Suprapubic skin (tissue), 4 donors: ENCODE measurements around the gene CTNND1. TPM values are rescaled to one million over a fixed set of nuclear protein-coding genes. Genes with fewer than 3 reads are reported as not detected.

Experiments used
- DNase-seq, 2 donors: peaks; one replicate each; pipeline ENCODE4 v3.0.0-alpha.2; 2019; ENCODE audit warnings: low spot score in 2 of 2
- H3K27ac ChIP-seq: fragments of 200-600 bp; sonication (generic); one replicate; pipeline ENCODE4 v1.5.1; 2019
- H3K27me3 ChIP-seq: fragments of 200-600 bp; sonication (generic); one replicate; pipeline ENCODE4 v1.5.1; 2019
- H3K36me3 ChIP-seq: fragments of 200-600 bp; sonication (generic); one replicate; pipeline ENCODE4 v1.5.1; 2019
- H3K4me1 ChIP-seq: fragments of 200-600 bp; sonication (generic); one replicate; pipeline ENCODE4 v1.5.1; 2019
- H3K4me3 ChIP-seq: fragments of 200-600 bp; sonication (generic); one replicate; pipeline ENCODE4 v1.5.1; 2019; ENCODE audit warnings: mild to moderate bottlenecking
- H3K9me3 ChIP-seq: fragments of 200-600 bp; sonication (generic); one replicate; pipeline ENCODE4 v1.5.1; 2019
- EP300 ChIP-seq: sonication (generic); formaldehyde crosslinking; IDR thresholded peaks from one replicate; pipeline ENCODE4 v1.6.1; 2017; ENCODE audit warnings: antibody characterized with exemption
- POLR2A ChIP-seq, 2 donors: fragments of 450-650 bp; IDR thresholded peaks; one replicate each; pipeline ENCODE4 v1.6.1; 2017; ENCODE audit warnings: antibody characterized with exemption in 2 of 2, mild to moderate bottlenecking in 2 of 2, moderate library complexity in 2 of 2
- POLR2AphosphoS5 ChIP-seq, 3 donors: sonication (generic); formaldehyde crosslinking; IDR thresholded peaks; one replicate each; pipeline ENCODE4 v1.6.1; 2017; ENCODE audit warnings: antibody characterized with exemption in 3 of 3
- WGBS: methylation state at CpG from one replicate; pipeline ENCODE4 v1.1.5; 2018; 5-methylcytosine and 5-hydroxymethylcytosine counted together
- total RNA-seq, 4 donors: library from RNA; depleted of rRNA; stranded (reverse); fragments of >200 nt; gene quantifications; one replicate each; pipeline ENCODE4 v1.1.0, GENCODE V29; 2016
- TF ChIP-seq, protein P1 (sequence below), 2 donors: fragments of 200-600 bp in 1 of 2; fragments of 450-650 bp in 1 of 2; sonication (generic) in 1 of 2; IDR thresholded peaks; one replicate each; pipeline ENCODE4 v1.5.1; 2016 to 2019; ENCODE audit warnings: antibody characterized with exemption in 2 of 2, mild to moderate bottlenecking in 1 of 2, moderate library complexity in 1 of 2

Gene CTNND1
- total RNA-seq, 4 donors from 2014 or later: 216 to 336 (median 223) TPM

DNA sequence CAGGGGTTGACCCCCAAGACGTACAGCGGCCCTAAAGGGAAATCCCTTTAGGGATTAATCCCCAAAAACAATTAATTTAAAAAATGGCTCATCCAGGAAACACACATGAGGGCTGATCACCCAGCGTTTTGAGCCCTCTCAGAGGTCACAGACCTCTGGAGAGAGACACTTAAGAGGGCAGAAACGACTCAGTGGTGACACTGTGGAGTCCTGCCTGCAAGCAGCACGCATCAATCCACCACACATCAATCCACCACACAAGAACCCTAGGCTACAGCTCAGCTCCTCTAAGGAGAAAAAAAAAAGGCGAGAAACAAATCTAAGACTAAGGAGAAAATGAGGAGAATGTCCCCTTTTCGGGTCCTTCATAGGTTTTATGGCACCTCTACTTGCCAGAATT, 32.8 kb upstream of the CTNND1 start:
- H3K36me3 ChIP-seq: no peaks in the 10 kb centered on the region
- no peaks in the 10 kb centered on the region for H3K9me3 ChIP-seq
- H3K27me3 ChIP-seq: no peaks in the 10 kb centered on the region
- no peak overlapping the region for H3K27ac ChIP-seq
- no peaks in the 10 kb centered on the region for H3K4me1 ChIP-seq
- no peak for DNase-seq
- 67% methylated on average over 7 of the region's 7 CpGs for WGBS
- H3K4me3 ChIP-seq: no peak overlapping the region
- TF ChIP-seq EP300 (no peak), POLR2A (IDR thresholded peaks at IDR 0.05) (no peak), POLR2AphosphoS5 (IDR thresholded peaks at IDR 0.05) (no peak)
- TF ChIP-seq, protein P1, sequence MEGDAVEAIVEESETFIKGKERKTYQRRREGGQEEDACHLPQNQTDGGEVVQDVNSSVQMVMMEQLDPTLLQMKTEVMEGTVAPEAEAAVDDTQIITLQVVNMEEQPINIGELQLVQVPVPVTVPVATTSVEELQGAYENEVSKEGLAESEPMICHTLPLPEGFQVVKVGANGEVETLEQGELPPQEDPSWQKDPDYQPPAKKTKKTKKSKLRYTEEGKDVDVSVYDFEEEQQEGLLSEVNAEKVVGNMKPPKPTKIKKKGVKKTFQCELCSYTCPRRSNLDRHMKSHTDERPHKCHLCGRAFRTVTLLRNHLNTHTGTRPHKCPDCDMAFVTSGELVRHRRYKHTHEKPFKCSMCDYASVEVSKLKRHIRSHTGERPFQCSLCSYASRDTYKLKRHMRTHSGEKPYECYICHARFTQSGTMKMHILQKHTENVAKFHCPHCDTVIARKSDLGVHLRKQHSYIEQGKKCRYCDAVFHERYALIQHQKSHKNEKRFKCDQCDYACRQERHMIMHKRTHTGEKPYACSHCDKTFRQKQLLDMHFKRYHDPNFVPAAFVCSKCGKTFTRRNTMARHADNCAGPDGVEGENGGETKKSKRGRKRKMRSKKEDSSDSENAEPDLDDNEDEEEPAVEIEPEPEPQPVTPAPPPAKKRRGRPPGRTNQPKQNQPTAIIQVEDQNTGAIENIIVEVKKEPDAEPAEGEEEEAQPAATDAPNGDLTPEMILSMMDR (IDR thresholded peaks at IDR 0.05): no peak

DNA sequence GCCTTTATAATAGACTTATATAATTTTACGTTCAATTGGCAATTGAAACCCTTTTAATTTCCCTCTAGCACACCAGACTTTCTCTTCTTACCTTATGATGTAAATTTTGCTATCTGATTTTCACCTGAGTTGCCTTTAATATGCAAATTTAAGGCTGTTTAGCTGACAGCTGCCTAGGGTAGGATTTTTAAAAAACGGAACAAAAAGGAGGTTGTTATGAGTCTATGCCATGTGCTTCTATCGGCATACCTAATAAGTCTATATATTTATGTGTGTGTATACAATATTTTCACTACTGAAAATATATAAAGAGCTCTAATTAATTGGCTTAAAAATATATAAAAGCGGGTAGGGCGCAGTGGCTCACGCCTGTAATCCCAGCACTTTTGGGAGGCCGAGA, 32.1 kb upstream of the CTNND1 start:
- no peak for TF ChIP-seq POLR2AphosphoS5 (IDR thresholded peaks at IDR 0.05)
- TF ChIP-seq EP300: no peak
- TF ChIP-seq POLR2A (IDR thresholded peaks at IDR 0.05): no peak
- TF ChIP-seq, protein P1 (IDR thresholded peaks at IDR 0.05): no peak
- H3K27me3 ChIP-seq: no peaks in the 10 kb centered on the region
- peaks cover 1% of the 10 kb centered on the region for H3K36me3 ChIP-seq
- no peak for DNase-seq
- H3K4me1 ChIP-seq: no peaks in the 10 kb centered on the region
- WGBS: 75% methylated on average over 7 of the region's 7 CpGs
- no peak overlapping the region for H3K27ac ChIP-seq
- H3K9me3 ChIP-seq: no peaks in the 10 kb centered on the region
- no peak overlapping the region for H3K4me3 ChIP-seq

DNA sequence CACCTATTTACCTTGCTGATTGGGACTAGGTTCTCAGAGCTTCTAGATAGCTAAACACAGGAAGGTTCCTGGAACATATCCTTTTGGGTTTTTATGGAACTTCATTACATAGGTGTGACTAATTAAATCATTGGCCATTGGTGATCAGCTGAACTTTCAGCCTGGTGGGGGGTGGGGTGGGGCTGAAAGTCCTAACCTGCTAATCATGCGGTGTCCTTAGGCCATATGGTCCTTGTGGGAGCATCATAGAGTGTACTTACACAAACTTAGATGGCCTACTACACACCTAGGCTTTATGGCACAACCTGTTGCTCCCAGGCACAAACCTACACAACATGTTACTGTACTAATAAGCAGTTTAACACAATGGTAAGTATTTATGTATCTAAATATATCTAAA, 28.9 kb upstream of the CTNND1 start:
- H3K4me3 ChIP-seq: no peak overlapping the region
- no peak for TF ChIP-seq POLR2A (IDR thresholded peaks at IDR 0.05)
- TF ChIP-seq, protein P1 (IDR thresholded peaks at IDR 0.05): no peak
- TF ChIP-seq EP300: no peak
- TF ChIP-seq POLR2AphosphoS5 (IDR thresholded peaks at IDR 0.05): no peak
- 100% methylated on average over 1 of the region's 1 CpG for WGBS
- no peaks in the 10 kb centered on the region for H3K4me1 ChIP-seq
- no peaks in the 10 kb centered on the region for H3K27me3 ChIP-seq
- DNase-seq: no peak
- no peaks in the 10 kb centered on the region for H3K9me3 ChIP-seq
- H3K27ac ChIP-seq: no peak overlapping the region
- peaks cover 12% of the 10 kb centered on the region for H3K36me3 ChIP-seq

DNA sequence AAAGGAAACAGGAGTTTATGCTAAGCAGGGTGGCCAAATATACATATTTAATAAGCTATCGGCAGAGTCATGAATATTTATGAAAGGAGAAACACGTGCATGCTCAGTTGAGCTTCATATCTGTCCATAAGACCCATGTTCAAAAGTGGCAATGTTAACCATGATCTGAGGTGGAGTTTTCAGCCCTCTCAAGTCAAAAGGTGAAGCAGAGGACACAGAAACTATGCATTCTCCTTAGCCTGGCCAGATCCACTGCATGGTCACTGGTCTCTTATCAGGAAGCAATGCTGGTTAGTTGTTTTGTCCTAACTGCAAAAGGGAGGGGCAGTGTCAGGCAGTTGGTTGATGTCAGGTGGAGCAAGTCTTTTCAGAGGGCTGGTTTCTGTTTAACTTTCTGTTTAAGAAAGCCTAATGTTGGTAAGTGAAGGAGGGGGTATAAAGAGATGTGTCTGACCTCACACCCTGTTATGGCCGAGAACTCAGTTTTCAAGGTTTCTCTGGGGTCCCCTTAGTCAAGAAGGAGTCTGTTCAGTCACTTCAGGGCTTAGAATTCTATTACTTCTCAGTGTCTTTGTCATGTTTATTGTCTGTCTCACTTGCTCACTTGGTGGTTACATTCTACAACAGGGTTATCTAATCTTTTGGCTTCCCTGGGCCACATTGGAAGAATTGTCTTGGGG, 25.8 kb upstream of the CTNND1 start:
- Histone ChIP-seq H3K4me1 (peaks cover 4% of the 10 kb centered on the region), H3K9me3 (no peaks in the 10 kb centered on the region), H3K4me3 (no peak overlapping the region), H3K27me3 (no peaks in the 10 kb centered on the region), H3K36me3 (peaks cover 30% of the 10 kb centered on the region), H3K27ac (no peak overlapping the region)
- TF ChIP-seq POLR2A (IDR thresholded peaks at IDR 0.05): no peak
- no peak for TF ChIP-seq POLR2AphosphoS5 (IDR thresholded peaks at IDR 0.05)
- TF ChIP-seq EP300: no peak
- TF ChIP-seq, protein P1 (IDR thresholded peaks at IDR 0.05): no peak
- 84% methylated on average over 3 of the region's 3 CpGs for WGBS
- DNase-seq: no peak

DNA sequence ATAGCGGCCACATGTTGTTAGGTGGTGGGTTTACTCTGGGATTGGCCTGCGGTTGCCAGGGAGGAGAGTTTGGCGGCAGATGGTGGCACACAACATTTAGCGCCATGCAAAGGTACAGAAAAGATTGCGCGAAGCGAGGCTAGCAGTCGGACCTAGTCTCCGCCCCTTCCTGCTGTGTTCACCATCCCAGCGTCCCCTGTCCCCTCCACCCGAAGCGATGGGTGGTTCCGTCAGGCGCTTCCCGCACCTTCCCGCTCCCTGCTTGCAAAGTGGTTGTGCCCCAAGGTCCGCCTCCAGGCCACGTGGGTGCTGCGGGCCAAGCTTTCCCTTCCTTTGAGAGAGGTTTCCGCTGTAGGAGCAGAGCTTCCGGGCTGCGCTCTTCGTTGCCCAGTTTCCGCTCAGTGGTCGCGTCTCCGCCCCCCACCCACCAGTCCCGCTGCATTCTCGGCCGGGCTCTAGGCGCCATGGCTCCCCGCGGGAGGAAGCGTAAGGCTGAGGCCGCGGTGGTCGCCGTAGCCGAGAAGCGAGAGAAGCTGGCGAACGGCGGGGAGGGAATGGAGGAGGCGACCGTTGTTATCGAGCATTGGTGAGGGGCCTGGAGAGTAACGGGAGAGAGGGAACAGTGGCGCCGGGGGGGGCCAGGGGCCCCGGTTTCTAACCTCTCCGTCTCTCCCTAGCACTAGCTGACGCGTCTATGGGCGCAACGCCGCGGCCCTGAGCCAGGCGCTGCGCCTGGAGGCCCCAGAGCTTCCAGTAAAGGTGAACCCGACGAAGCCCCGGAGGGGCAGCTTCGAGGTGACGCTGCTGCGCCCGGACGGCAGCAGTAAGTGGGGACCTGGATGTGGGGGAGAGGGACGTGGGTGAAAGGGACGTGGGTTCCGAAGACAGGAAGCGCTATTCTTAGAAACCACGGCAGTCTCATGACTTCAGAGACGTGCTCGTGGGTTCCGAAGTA, 20.2 kb upstream of the CTNND1 start, which contains the start of gene SELENOH:
Gene SELENOH (plus strand): TSS at position 360 of the 955 bp plus-strand sequence. CDS start 105 bp downstream, at position 465.
- no peaks in the 10 kb centered on the region for H3K9me3 ChIP-seq
- no peaks in the 10 kb centered on the region for H3K27me3 ChIP-seq
- H3K4me1 ChIP-seq: peaks cover 21% of the 10 kb centered on the region
- H3K27ac ChIP-seq: peak within 1 kb of the TSS; percentile 95
- WGBS: under 1% methylated on average over 69 of the region's 75 CpGs
- DNase-seq: peak; percentile 98
- peaks cover 50% of the 10 kb centered on the region for H3K36me3 ChIP-seq
- peak within 1 kb of the TSS; percentile 81 for H3K4me3 ChIP-seq
- TF ChIP-seq POLR2A (IDR thresholded peaks at IDR 0.05) (peak; percentile 11 to 84), POLR2AphosphoS5 (IDR thresholded peaks at IDR 0.05) (peak in 2 of 3 donors; percentile 88 to 94), EP300 (no peak)
- TF ChIP-seq, protein P1 (IDR thresholded peaks at IDR 0.05): no peak
